SU-DHL-6 (cell line): ENCODE measurements around the gene PLCXD1.
"Not testable (repeated sequence)": the region's sequence is repeated elsewhere in the genome, so short reads cannot be mapped to it uniquely, and the experiment has no call there.

Source experiments
- H2AFZ ChIP-seq: fragments of 200-600 bp; sonication (generic); 2 replicates; pipeline ENCODE4 v1.6.1; 2014; ENCODE audit warnings: low read depth, mild to moderate bottlenecking, moderate library complexity, mixed read lengths, antibody characterized with exemption, low read length; ENCODE audit not compliant: severe bottlenecking
- H3F3A ChIP-seq: fragments of 200-600 bp; shearing (Covaris generic); 2 replicates; pipeline ENCODE4 v1.6.0; 2016; ENCODE audit warnings: antibody characterized with exemption, mild to moderate bottlenecking; ENCODE audit not compliant: insufficient read depth
- H3K27ac ChIP-seq: fragments of 200-600 bp; sonication (generic); 2 replicates; pipeline ENCODE4 v1.5.1; 2016; ENCODE audit warnings: low read depth, mild to moderate bottlenecking, low read length, moderate library complexity, mixed read lengths
- H3K27me3 ChIP-seq: fragments of 200-600 bp; sonication (generic), shearing (Covaris generic); 2 replicates; pipeline ENCODE4 v1.6.0; 2014; ENCODE audit warnings: mild to moderate bottlenecking, low read length
- H3K36me3 ChIP-seq: fragments of 200-600 bp; sonication (generic); 2 replicates; pipeline ENCODE4 v1.6.1; 2014; ENCODE audit warnings: mild to moderate bottlenecking, low read length, mixed read lengths
- H3K4me2 ChIP-seq: fragments of 300-600, 200-600 bp; shearing (Covaris generic), sonication (generic); 2 replicates; pipeline ENCODE4 v1.6.0; 2014; ENCODE audit warnings: low read length, low read depth, mild to moderate bottlenecking; ENCODE audit not compliant: poor library complexity, severe bottlenecking
- H3K4me3 ChIP-seq: fragments of 200-600 bp; sonication (generic); 2 replicates; pipeline ENCODE4 v1.5.1; 2014; ENCODE audit warnings: antibody characterized with exemption, low read length, mild to moderate bottlenecking, mixed read lengths; ENCODE audit not compliant: insufficient read depth, poor library complexity, severe bottlenecking
- H3K79me2 ChIP-seq: fragments of 200-600 bp; sonication (generic); 2 replicates; pipeline ENCODE4 v1.6.1; 2014; ENCODE audit warnings: mild to moderate bottlenecking, low read length, moderate library complexity; ENCODE audit not compliant: insufficient read depth
- H3K9ac ChIP-seq: fragments of 200-600 bp; sonication (generic); 2 replicates; pipeline ENCODE4 v1.7.0; 2014; ENCODE audit warnings: mild to moderate bottlenecking, low read length
- H3K9me2 ChIP-seq: fragments of 200-600 bp; sonication (generic); replicated peaks from 2 replicates; pipeline ENCODE4 v1.6.1; 2014; ENCODE audit warnings: low read length; ENCODE audit not compliant: insufficient read depth
- H3K9me3 ChIP-seq: fragments of 200-600 bp; sonication (generic); 2 replicates; pipeline ENCODE4 v1.6.1; 2014; ENCODE audit warnings: low read length, mixed read lengths; ENCODE audit not compliant: insufficient read depth
- H4K20me1 ChIP-seq: fragments of 200-600 bp; sonication (generic); 2 replicates; pipeline ENCODE4 v1.6.1; 2014; ENCODE audit warnings: low read depth, mild to moderate bottlenecking, antibody characterized with exemption, low read length, moderate library complexity, mixed read lengths
- CTCF ChIP-seq: fragments of 200-600 bp; sonication (generic); IDR thresholded peaks from one replicate; pipeline ENCODE4 v1.5.1; 2017; ENCODE audit warnings: antibody characterized with exemption, mild to moderate bottlenecking, low read length, moderate library complexity; ENCODE audit not compliant: insufficient read depth, poor library complexity, severe bottlenecking
- EZH2phosphoT487 ChIP-seq: fragments of 200-600 bp; sonication (generic), shearing (Covaris generic); conservative IDR thresholded peaks from 2 replicates; pipeline ENCODE4 v1.6.1; 2018; ENCODE audit warnings: mild to moderate bottlenecking, antibody characterized with exemption, low read length, moderate library complexity, mixed read lengths

PLCXD1 gene

GRCh38 chrX:349702-350101 is 68.5 kb downstream of the PLCXD1 start:
- TF ChIP-seq EZH2phosphoT487 (no peak), CTCF (no peak)
- H3K9me3 ChIP-seq = no peaks in the 10 kb centered on the region
- H3K27ac ChIP-seq = no peak overlapping the region
- no peaks in the 10 kb centered on the region for H3K27me3 ChIP-seq
- H3K79me2 ChIP-seq = no peaks in the 10 kb centered on the region
- no peak overlapping the region for H3K9ac ChIP-seq
- H3K9me2 ChIP-seq = no peaks in the 10 kb centered on the region
- H3K4me2 ChIP-seq = no peak overlapping the region
- no peak overlapping the region for H2AFZ ChIP-seq
- no peaks in the 10 kb centered on the region for H3K36me3 ChIP-seq
- H4K20me1 ChIP-seq = no peaks in the 10 kb centered on the region
- no peaks in the 10 kb centered on the region for H3F3A ChIP-seq
- H3K4me3 ChIP-seq = no peak overlapping the region

GRCh38 chrX:350148-350533 is 69.0 kb downstream of the PLCXD1 start:
- Histone ChIP-seq H3F3A (no peaks in the 10 kb centered on the region), H3K9me3 (no peaks in the 10 kb centered on the region), H4K20me1 (no peaks in the 10 kb centered on the region), H3K4me3 (no peak overlapping the region), H3K27me3 (no peaks in the 10 kb centered on the region), H3K27ac (no peak overlapping the region), H3K9ac (no peak overlapping the region), H3K9me2 (no peaks in the 10 kb centered on the region), H3K79me2 (no peaks in the 10 kb centered on the region), H3K36me3 (no peaks in the 10 kb centered on the region), H3K4me2 (no peak overlapping the region), H2AFZ (no peak overlapping the region)
- TF ChIP-seq EZH2phosphoT487 = no peak
- no peak for TF ChIP-seq CTCF

GRCh38 chrX:350534-351323 is 69.5 kb downstream of the PLCXD1 start:
- Histone ChIP-seq H4K20me1 (no peaks in the 10 kb centered on the region), H3K4me2 (no peak overlapping the region), H2AFZ (no peak overlapping the region), H3K27ac (no peak overlapping the region), H3K9me3 (no peaks in the 10 kb centered on the region), H3K36me3 (no peaks in the 10 kb centered on the region), H3K9ac (no peak overlapping the region), H3K9me2 (no peaks in the 10 kb centered on the region), H3F3A (no peaks in the 10 kb centered on the region), H3K27me3 (no peaks in the 10 kb centered on the region), H3K4me3 (no peak overlapping the region), H3K79me2 (no peaks in the 10 kb centered on the region)
- TF ChIP-seq CTCF (no peak), EZH2phosphoT487 (no peak)

- not testable (repeated sequence) for H3K9me2 ChIP-seq, H3K4me3 ChIP-seq, H3F3A ChIP-seq, H3K27ac ChIP-seq, H3K9me3 ChIP-seq, H3K4me2 ChIP-seq, H4K20me1 ChIP-seq, H3K9ac ChIP-seq, H3K27me3 ChIP-seq, H2AFZ ChIP-seq, H3K79me2 ChIP-seq, H3K36me3 ChIP-seq
Observed at GRCh38 chrX:351324-351641, 70.1 kb downstream of the PLCXD1 start.
